Mononuclear cell (primary cell): ENCODE results near the gene KLHL20. TPM values are rescaled to one million over a fixed set of nuclear protein-coding genes. Genes with fewer than 3 reads are reported as not detected.
"Not testable (repeated sequence)": the region's sequence is repeated elsewhere in the genome, so short reads cannot be mapped to it uniquely, and the experiment has no call there.

Experiments
- H3K27me3 ChIP-seq: 2 replicates; pipeline ENCODE4 v1.6.0; 2011; ENCODE audit warnings: low read length, control low read depth; ENCODE audit not compliant: insufficient read depth
- H3K4me1 ChIP-seq: 2 replicates; pipeline ENCODE4 v1.5.1; 2011; ENCODE audit warnings: mild to moderate bottlenecking, low read length, control low read depth; ENCODE audit not compliant: insufficient read depth
- H3K4me3 ChIP-seq: 2 replicates; pipeline ENCODE4 v1.5.1; 2011; ENCODE audit warnings: mild to moderate bottlenecking, low read length, moderate library complexity
- H3K9me3 ChIP-seq: 2 replicates; pipeline ENCODE4 v1.5.1; 2011; ENCODE audit warnings: low read depth, mild to moderate bottlenecking, control low read depth, low read length
- total RNA-seq: library from RNA; depleted of rRNA; stranded (reverse); fragments of >200 nt; gene quantifications from one replicate; pipeline ENCODE4 v1.2.3, GENCODE V29; 2012

Gene KLHL20
- total RNA-seq, 1 donor, result 31.8 TPM

DNA sequence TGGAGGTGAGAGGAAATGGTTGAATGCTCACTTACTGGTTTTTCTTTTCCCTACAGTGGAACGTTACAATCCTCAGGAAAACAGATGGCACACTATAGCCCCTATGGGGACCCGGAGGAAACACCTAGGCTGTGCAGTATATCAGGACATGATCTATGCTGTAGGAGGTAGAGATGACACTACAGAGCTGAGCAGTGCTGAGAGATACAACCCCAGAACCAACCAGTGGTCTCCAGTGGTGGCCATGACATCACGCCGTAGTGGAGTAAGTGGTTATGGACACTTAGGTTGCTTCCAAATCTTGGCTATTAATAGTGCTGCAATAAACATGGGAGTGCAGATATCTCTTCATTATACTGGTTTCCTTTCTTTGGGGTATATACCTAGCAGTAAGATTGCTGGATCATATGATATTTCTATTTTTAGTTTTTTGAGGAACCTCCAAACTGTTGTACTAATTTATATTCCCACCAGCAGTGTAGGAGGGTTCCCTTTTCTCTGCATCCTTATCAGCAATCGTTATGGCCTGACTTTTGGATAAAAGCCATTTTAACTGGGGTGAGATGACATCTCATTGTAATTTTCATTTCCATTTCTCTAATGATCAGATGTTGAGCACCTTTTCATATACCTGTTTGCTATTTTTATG, 60.9 kb downstream of the KLHL20 start:
- H3K4me3 ChIP-seq, result no peak overlapping the region
- no peaks in the 10 kb centered on the region for H3K27me3 ChIP-seq
- no peaks in the 10 kb centered on the region for H3K4me1 ChIP-seq
- H3K9me3 ChIP-seq, result no peaks in the 10 kb centered on the region

- H3K27me3 ChIP-seq, result no peaks in the 10 kb centered on the region
- H3K4me1 ChIP-seq, result no peaks in the 10 kb centered on the region
- no peak overlapping the region for H3K4me3 ChIP-seq
- H3K9me3 ChIP-seq, result no peaks in the 10 kb centered on the region
These were observed 65.2 kb downstream of the KLHL20 start for GRCh38 chr1:173779936-173780335.

DNA sequence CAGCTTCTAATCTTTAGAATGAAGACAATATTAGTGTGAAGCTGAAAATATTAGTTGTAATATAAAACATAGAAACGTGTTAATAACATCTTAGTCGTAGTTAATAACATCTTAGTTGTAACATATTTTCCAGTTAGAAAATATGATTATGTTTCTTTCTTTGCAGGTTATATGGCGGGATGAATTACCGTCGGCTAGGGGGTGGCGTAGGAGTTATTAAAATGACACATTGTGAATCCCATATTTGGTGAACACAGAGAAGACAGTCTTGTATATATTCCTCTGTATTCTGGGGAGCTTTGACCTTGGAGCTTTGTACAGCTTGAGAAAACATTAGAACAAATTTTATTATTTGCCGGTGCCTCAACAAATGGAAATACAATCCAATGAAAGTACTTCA, 70.2 kb downstream of the KLHL20 start:
- H3K4me1 ChIP-seq, result no peaks in the 10 kb centered on the region
- H3K9me3 ChIP-seq, result no peaks in the 10 kb centered on the region
- H3K27me3 ChIP-seq, result no peaks in the 10 kb centered on the region
- H3K4me3 ChIP-seq, result no peak overlapping the region

DNA sequence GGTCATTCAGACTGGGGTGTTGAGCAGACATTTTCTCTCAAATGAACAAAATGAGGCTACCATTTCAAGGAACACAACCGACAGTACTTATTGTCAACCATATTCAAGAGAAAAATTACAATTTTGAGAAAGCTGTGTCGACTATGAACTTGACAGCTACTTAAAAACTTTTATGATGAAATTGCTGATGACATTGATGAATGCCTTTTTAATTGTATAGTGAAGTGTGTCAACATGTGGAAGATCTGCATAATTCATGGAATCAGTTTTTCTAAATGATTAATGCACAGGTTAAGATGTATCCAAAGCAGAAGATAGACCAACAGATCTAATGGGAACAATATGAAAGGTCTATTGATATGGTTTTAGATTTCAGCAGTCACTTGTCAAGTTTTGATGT, 75.1 kb downstream of the KLHL20 start:
- H3K9me3 ChIP-seq, result no peaks in the 10 kb centered on the region
- H3K27me3 ChIP-seq, result no peaks in the 10 kb centered on the region
- H3K4me1 ChIP-seq, result no peaks in the 10 kb centered on the region
- no peak overlapping the region for H3K4me3 ChIP-seq

DNA sequence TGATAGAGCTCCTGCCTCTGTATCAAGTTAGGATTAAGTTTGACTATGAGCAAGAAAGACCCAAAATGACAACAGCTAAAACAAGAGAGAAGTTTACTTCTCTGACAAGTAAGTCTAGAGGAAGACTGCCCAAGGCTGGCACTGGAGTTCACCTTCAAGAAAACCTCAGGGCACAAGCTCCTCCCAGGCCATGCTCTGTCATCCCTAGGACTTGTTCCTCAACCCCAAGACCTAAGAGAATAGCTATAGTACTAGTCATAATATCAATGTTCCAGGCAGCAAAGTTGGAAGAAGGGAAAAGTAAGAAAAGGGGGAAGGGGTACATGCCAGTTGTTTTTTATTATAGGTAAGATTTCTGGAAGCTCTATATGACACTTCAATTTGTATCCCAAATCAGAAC, 83.3 kb downstream of the KLHL20 start:
- Histone ChIP-seq H3K4me3 (no peak overlapping the region), H3K9me3 (no peaks in the 10 kb centered on the region), H3K4me1 (no peaks in the 10 kb centered on the region), H3K27me3 (no peaks in the 10 kb centered on the region)

GRCh38 chr1:173799995-173800394, 85.2 kb downstream of the KLHL20 start:
- not testable (repeated sequence) for H3K9me3 ChIP-seq, H3K4me1 ChIP-seq, H3K4me3 ChIP-seq, H3K27me3 ChIP-seq

DNA sequence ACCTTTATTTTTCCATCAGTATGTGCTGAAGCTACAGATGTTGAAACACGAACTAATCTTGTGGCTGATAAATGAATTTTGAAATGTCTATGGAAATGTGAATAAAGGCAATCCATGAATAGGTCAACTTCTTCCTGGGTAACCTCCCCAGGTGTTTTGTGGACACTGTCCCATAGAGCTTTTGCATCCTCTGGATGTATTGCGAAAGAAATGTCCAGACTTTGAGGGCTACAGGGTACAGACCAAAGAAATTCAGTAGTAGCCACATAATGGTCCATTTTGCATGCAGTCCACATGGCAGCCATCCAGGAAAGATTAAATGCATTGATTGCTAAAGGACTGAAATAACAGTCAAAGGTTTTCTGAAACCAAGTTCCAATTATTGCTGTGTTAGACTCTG, 88.2 kb downstream of the KLHL20 start:
- H3K4me3 ChIP-seq, result no peak overlapping the region
- no peaks in the 10 kb centered on the region for H3K9me3 ChIP-seq
- no peaks in the 10 kb centered on the region for H3K4me1 ChIP-seq
- H3K27me3 ChIP-seq, result no peaks in the 10 kb centered on the region

- not testable (repeated sequence) for H3K4me1 ChIP-seq, H3K4me3 ChIP-seq, H3K9me3 ChIP-seq, H3K27me3 ChIP-seq
These were observed 98.9 kb downstream of the KLHL20 start for GRCh38 chr1:173813654-173814053.

DNA sequence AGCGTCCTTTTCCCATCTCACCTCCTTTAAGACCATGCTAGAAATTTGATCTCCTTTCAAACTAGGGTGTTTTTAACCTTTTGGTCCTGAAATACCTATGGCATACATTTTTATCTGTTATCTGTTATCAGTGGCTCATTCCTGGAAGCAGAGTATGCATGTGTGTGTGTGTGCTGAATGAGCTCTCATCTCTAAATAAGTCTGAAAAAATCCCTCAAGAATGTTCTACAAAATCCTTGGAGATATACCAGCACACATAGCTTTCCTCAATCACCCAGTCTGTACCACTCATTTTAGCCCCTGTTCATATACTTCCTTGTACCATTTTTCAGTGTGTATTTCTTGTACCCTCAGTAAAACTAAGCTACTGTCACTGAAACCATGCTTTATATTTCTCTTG, 103.7 kb downstream of the KLHL20 start:
- H3K4me3 ChIP-seq, result no peak overlapping the region
- H3K4me1 ChIP-seq, result peaks cover 10% of the 10 kb centered on the region
- H3K9me3 ChIP-seq, result no peaks in the 10 kb centered on the region
- H3K27me3 ChIP-seq, result no peaks in the 10 kb centered on the region

DNA sequence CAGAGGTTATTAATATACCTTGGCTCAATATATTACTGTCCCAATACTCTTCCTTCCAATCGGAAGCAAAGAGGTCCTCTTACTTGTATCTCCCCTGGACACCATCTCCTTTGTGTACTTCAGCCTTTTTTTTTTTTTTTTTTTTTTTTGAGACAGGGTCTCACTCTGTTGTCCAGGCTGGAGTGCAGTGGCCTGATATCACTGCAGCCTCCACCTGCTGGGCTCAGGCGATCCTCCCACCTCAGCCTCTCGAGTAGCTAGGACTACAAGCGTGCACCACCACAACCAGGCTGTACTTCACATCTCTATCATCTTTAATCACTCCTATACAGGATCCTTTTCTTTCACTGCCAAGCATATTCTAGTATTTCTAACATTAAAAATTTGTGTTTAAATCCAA, 106.9 kb downstream of the KLHL20 start:
- no peaks in the 10 kb centered on the region for H3K9me3 ChIP-seq
- H3K4me1 ChIP-seq, result peaks cover 22% of the 10 kb centered on the region
- H3K4me3 ChIP-seq, result no peak overlapping the region
- H3K27me3 ChIP-seq, result no peaks in the 10 kb centered on the region

DNA sequence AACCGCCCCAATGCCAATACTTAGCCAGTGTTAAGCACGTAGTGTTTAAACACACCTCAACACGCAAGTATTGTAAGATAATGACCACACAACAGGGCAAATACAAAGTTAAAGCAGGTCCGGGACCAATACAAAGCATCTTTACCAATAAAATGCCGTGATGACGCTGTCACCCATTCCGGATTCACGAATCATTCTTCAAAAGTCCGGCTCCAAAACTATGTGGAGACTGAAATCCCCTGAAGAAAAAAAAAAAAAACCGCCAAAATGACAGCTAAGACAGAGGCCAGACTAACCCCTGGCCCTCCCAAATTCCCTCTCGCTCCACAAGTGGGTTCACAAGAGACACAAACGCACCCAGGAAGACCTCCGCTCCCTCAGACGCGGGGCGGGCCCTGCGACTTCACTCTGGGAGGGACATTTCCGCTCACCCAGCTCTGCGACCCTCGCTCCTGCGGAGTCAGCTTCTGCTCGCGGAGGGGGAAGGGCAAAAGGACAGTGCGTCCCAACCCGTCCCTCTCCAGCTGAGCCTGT, 109.1 kb downstream of the KLHL20 start:
- Histone ChIP-seq H3K27me3 (no peaks in the 10 kb centered on the region), H3K9me3 (no peaks in the 10 kb centered on the region), H3K4me1 (peaks cover 22% of the 10 kb centered on the region), H3K4me3 (peak overlapping the region; percentile 82)

DNA sequence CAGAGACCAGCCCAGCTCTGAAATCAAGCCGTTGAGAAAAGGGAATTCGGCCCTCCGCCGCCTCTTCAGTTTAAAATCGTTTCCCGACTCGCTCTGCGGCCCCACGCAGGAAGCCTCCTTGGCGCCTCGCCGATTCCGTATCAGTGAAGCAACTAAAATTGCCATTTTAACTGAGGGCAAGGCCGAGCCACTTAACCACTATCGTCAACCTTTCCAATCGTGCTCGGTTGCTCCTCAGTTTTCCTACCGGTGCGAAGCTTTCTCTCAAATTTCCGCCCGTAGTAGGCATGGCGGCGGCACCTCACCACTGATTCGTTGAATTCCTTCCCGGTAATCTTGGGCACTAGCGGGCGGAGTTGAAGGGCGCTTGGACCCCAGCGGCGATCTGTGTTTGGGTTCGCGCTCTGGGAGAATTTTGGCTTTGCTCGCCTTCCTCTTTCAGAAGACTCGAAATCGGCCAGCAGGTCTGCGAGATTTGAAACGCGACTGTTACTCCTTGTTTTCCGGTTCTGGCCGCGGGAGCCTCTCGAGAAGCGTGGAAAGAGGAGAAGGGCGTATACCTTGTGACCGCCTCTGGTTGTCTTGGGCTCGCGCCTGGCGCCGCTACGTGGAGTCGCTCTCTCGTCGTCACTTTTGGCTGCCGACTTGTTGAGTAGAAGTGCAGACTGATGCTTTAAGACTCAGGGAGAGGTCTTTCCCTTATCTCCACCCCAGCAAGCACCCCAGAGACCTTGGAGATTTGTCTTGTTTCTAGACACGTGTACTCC, 109.7 kb downstream of the KLHL20 start, which contains the start of the genes CENPL and DARS2:
Gene CENPL (minus strand): TSS at position 569 of the 767 bp plus-strand sequence. CDS start 13,584 bp downstream, outside the sequence.
Gene DARS2 (plus strand): TSS at position 359 of the 767 bp plus-strand sequence. CDS start 557 bp downstream, outside the sequence.
- H3K9me3 ChIP-seq, result no peaks in the 10 kb centered on the region
- H3K4me3 ChIP-seq, result peak within 1 kb of the TSS; percentile 82
- H3K4me1 ChIP-seq, result peaks cover 22% of the 10 kb centered on the region
- no peaks in the 10 kb centered on the region for H3K27me3 ChIP-seq

DNA sequence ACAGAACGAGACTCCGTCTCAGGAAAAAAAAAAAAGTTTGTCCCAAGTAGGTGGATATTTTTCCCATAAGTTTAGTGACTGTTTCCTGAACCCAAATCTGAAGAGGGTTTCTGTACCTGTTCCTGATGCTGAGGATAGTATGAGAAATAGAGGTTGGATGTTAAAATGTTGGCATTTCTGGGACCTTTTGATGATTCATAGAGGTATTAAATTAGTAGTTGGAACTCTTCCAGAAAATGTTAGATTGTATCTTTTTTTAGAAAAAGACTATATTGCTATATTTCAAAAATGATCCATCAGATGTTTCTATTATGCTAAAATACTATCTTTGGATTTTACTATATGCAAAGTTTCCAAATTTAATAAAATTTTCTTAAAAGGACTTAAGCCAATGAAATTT, 112.8 kb downstream of the KLHL20 start:
- Histone ChIP-seq H3K4me1 (peaks cover 21% of the 10 kb centered on the region), H3K4me3 (no peak overlapping the region), H3K9me3 (no peaks in the 10 kb centered on the region), H3K27me3 (no peaks in the 10 kb centered on the region)

- H3K9me3 ChIP-seq, result no peaks in the 10 kb centered on the region
- no peak overlapping the region for H3K4me3 ChIP-seq
- H3K4me1 ChIP-seq, result no peaks in the 10 kb centered on the region
- H3K27me3 ChIP-seq, result no peaks in the 10 kb centered on the region
These were observed 118.0 kb downstream of the KLHL20 start for GRCh38 chr1:173832748-173833147.
